Thyroid gland (tissue), 4 donors: ENCODE data around the gene SEPTIN8. TPM values are rescaled to one million over a fixed set of nuclear protein-coding genes. Genes with fewer than 3 reads are reported as not detected.

Source experiments
- DNase-seq, 2 donors: peaks; one replicate each; pipeline ENCODE4 v3.0.0-alpha.2; 2019
- H3K27ac ChIP-seq, 3 donors: fragments of 200-600 bp; sonication (generic); 1 replicate in 2 of 3; 2 replicates in 1 of 3; pipeline ENCODE4 v1.5.1; 2016 to 2019; ENCODE audit warnings: mild to moderate bottlenecking in 1 of 3, moderate library complexity in 1 of 3
- H3K27me3 ChIP-seq: fragments of 200-600 bp; sonication (generic); one replicate; pipeline ENCODE4 v1.5.1; 2019
- H3K36me3 ChIP-seq, 2 donors: fragments of 200-600 bp; sonication (generic); one replicate each; pipeline ENCODE4 v1.5.1; 2016 to 2019
- H3K4me1 ChIP-seq, 2 donors: fragments of 200-600 bp; sonication (generic); one replicate each; pipeline ENCODE4 v1.5.1; 2017 to 2019
- H3K4me3 ChIP-seq, 3 donors: fragments of 200-600 bp; sonication (generic); replicated peaks in 1 of 3; 1 replicate in 2 of 3; 2 replicates in 1 of 3; pipeline ENCODE4 v1.5.1; 2016; ENCODE audit warnings: mild to moderate bottlenecking in 1 of 3
- H3K9me3 ChIP-seq: fragments of 200-600 bp; sonication (generic); one replicate; pipeline ENCODE4 v1.5.1; 2017
- POLR2A ChIP-seq, 2 donors: fragments of 450-650 bp; IDR thresholded peaks; one replicate each; pipeline ENCODE4 v1.6.1; 2017; ENCODE audit warnings: antibody characterized with exemption in 2 of 2, mild to moderate bottlenecking in 2 of 2, moderate library complexity in 1 of 2
- WGBS, 2 donors: methylation state at CpG; one replicate each; pipeline ENCODE4 v1.1.5; 2017; 5-methylcytosine and 5-hydroxymethylcytosine counted together
- intact Hi-C: fragments of 100-400 bp; cut with DNase I; formaldehyde crosslinking; loops from one replicate; pipeline ENCODE4 v1.15.1; 2023
- total RNA-seq, 4 donors: library from RNA; depleted of rRNA; stranded (reverse); fragments of >200 nt; gene quantifications; one replicate each; pipeline ENCODE4 v1.2.3, GENCODE V29; 2016
- TF ChIP-seq, protein P1 (sequence below), 6 experiments: fragments of 200-600 bp in 3 of 6; fragments of 450-650 bp in 3 of 6; sonication (generic) in 3 of 6; IDR thresholded peaks; one replicate each; pipeline ENCODE4 v1.5.1; 2016 to 2019; ENCODE audit warnings: antibody characterized with exemption in 6 of 6, mild to moderate bottlenecking in 2 of 6, inconsistent platforms in 1 of 6, moderate library complexity in 1 of 6

Gene SEPTIN8
- total RNA-seq, 4 donors from 2014 or later: 41.9 to 57.7 (median 46.7) TPM

DNA sequence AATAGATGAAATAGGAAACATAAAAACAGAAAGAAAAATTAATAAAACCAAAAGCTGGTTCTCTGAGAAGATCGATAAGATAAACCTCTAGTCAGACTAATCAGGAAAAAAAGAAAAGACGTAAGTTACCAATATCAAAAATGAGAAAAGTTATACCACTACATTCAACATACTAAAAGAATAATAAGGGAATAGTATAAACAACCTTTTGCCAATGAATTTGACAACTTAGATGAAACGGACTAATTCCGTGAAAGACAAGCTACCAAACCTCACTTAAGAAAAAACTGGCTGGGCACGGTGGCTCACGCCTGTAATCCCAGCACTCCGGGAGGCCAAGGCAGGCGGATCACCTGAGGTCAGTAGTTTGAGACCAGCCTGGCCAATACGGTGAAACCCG, 47.1 kb downstream of the SEPTIN8 start:
- Histone ChIP-seq H3K27ac (no peak overlapping the region), H3K9me3 (no peaks in the 10 kb centered on the region), H3K4me1 (no peaks in the 10 kb centered on the region), H3K36me3 (peaks cover 3 to 8% of the 10 kb centered on the region in 2 donors), H3K27me3 (no peaks in the 10 kb centered on the region), H3K4me3 (no peak overlapping the region)
- DNase-seq: no peak
- no peak for TF ChIP-seq POLR2A (IDR thresholded peaks at IDR 0.05)
- TF ChIP-seq, protein P1, sequence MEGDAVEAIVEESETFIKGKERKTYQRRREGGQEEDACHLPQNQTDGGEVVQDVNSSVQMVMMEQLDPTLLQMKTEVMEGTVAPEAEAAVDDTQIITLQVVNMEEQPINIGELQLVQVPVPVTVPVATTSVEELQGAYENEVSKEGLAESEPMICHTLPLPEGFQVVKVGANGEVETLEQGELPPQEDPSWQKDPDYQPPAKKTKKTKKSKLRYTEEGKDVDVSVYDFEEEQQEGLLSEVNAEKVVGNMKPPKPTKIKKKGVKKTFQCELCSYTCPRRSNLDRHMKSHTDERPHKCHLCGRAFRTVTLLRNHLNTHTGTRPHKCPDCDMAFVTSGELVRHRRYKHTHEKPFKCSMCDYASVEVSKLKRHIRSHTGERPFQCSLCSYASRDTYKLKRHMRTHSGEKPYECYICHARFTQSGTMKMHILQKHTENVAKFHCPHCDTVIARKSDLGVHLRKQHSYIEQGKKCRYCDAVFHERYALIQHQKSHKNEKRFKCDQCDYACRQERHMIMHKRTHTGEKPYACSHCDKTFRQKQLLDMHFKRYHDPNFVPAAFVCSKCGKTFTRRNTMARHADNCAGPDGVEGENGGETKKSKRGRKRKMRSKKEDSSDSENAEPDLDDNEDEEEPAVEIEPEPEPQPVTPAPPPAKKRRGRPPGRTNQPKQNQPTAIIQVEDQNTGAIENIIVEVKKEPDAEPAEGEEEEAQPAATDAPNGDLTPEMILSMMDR (IDR thresholded peaks at IDR 0.05): no peak
- WGBS, 2 donors: 91 to 96% methylated on average over 10 of the region's 10 CpGs
- intact Hi-C loops: no loop called here

DNA sequence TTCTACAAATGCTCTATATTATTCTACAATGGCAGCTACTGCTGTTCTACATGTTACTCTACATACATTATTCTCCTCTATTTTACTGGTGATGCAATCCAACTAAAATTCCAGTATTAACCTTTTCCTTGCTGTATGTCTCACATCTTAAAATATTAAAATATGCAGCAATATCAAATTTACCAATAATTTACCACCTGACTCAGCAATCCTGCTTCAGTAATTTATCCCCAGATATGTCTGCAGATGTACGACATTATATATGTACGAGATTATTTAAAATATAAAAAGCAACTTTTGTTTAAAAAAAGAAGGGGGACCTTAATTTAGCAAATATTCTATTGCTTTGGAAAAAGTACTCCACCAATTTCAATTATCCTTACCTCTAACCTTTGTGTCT, 51.3 kb downstream of the SEPTIN8 start:
- no peak for DNase-seq
- H3K36me3 ChIP-seq: peaks cover 3 to 8% of the 10 kb centered on the region in 2 donors
- no peaks in the 10 kb centered on the region for H3K27me3 ChIP-seq
- WGBS, 2 donors: 97 to 99% methylated on average over 2 of the region's 2 CpGs
- no peaks in the 10 kb centered on the region for H3K4me1 ChIP-seq
- H3K9me3 ChIP-seq: no peaks in the 10 kb centered on the region
- no peak overlapping the region for H3K4me3 ChIP-seq
- TF ChIP-seq, protein P1 (IDR thresholded peaks at IDR 0.05): no peak
- no peak for TF ChIP-seq POLR2A (IDR thresholded peaks at IDR 0.05)
- no peak overlapping the region for H3K27ac ChIP-seq
- intact Hi-C loops: no loop called here

DNA sequence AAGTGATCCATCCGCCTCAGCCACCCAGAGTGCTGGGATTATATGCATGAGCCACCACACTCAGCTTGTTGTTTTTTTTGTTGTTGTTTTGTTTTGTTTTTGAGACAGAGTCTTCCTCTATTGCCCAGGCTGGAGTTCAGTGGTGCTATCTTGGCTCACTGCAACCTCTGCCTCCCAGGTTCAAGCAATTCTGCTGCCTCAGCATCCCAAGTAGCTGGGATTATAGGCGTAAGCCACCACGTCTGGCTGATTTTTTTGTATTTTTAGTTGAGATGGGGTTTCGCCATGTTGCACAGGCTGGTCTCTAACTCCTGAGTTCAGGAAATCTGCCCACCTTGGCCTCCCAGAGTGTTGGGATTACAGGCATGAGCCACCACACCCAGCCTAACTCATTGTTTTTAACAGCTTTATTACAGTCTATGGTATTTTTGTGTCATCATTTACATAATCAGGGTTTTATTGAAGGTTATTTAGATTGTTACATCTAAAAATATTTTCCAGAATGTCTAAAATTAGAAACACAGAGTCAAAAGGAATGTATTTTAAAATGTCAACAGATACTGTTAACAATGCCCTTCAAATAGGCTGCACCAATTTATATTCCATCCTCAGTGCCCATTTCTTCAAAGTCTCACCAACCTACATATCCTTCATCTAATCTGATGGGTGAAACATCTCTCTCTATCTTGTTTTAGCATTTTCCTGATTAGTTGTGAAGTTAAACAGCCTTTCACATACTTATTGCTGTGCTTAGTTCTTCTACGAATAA, 58.3 kb downstream of the SEPTIN8 start:
- TF ChIP-seq, protein P1 (IDR thresholded peaks at IDR 0.05): no peak
- TF ChIP-seq POLR2A (IDR thresholded peaks at IDR 0.05): no peak
- H3K27ac ChIP-seq: no peak overlapping the region
- H3K27me3 ChIP-seq: no peaks in the 10 kb centered on the region
- H3K9me3 ChIP-seq: no peaks in the 10 kb centered on the region
- H3K36me3 ChIP-seq: no peaks in the 10 kb centered on the region
- 94 to 96% methylated on average over 5 of the region's 5 CpGs for WGBS, 2 donors
- H3K4me1 ChIP-seq: no peaks in the 10 kb centered on the region
- no peak overlapping the region for H3K4me3 ChIP-seq
- DNase-seq: no peak
- intact Hi-C loops: no loop called here

DNA sequence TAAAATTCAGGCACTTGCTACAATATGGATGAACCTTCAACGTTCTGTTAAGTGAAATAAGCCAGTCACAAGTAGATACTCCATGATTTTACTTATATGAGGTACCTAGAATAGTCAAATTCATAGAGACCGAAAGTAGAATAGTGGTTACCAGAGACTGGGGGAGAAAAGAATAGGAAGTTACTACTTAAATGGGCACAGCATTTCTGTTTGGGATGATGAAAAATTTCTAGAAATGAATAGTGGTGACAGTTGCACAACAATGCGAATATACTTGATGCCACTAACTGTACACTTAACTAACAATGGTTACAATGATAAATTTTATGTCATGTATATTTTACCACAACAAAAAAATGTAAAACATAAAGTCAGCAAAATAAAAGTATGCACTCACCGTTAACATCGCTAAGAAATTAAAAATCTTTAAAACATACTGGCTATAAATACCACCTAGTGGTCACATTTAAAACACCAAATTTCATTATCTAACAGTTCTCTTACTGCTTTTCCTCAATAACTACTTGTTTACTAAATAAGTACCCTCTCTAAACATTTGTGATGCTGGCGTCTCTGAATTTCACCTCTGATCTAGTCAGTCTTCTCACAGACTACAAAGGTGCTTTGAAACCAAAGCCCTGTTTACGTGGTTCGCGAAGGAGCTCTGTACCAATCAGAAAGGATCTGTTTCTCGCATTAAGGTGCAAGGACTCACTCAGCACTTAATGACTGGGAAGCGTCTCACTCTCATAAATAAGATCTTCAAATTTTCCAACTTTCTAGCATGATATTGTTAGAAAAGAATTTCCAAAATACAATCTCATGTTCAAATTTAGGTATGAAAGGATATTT, 62.4 kb downstream of the SEPTIN8 start:
- intact Hi-C loops: no loop called here
- H3K27me3 ChIP-seq: no peaks in the 10 kb centered on the region
- no peak for DNase-seq
- no peaks in the 10 kb centered on the region for H3K9me3 ChIP-seq
- H3K4me1 ChIP-seq: no peaks in the 10 kb centered on the region
- no peak overlapping the region for H3K4me3 ChIP-seq
- H3K36me3 ChIP-seq: no peaks in the 10 kb centered on the region
- no peak for TF ChIP-seq POLR2A (IDR thresholded peaks at IDR 0.05)
- TF ChIP-seq, protein P1 (IDR thresholded peaks at IDR 0.05): peak in 4 of 6 experiments; percentile 40 to 49 (median 42)
- WGBS, 2 donors: 74 to 77% methylated on average over 11 of the region's 11 CpGs
- no peak overlapping the region for H3K27ac ChIP-seq

DNA sequence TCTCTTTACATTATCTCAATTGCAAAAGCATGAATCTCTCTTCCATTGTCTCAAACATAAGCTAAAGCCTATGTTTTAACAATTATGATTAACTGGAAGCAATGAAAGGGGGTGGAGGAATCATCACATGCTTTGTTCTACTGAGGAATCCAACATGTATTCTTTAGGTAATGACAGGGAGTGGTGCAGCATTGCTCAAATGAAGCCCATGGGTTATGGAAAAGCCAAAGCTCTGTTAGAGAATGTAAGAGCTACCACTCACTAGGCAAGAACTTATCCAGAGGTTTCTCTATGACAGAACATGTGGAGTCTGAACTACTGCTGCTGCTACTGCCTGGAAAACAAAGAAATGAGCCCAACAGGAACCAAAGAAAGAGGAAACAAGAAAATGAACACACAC, 68.4 kb downstream of the SEPTIN8 start:
- H3K9me3 ChIP-seq: no peaks in the 10 kb centered on the region
- DNase-seq: no peak
- TF ChIP-seq POLR2A (IDR thresholded peaks at IDR 0.05): no peak
- TF ChIP-seq, protein P1 (IDR thresholded peaks at IDR 0.05): no peak
- intact Hi-C loops: no loop called here
- no peak overlapping the region for H3K27ac ChIP-seq
- H3K27me3 ChIP-seq: no peaks in the 10 kb centered on the region
- H3K36me3 ChIP-seq: no peaks in the 10 kb centered on the region
- H3K4me1 ChIP-seq: no peaks in the 10 kb centered on the region
- H3K4me3 ChIP-seq: no peak overlapping the region
